SK-N-SH (cell line): ENCODE measurements around the gene PAPLN.

ENCODE experiments used
- CHD2 ChIP-seq: fragments of 150-350 bp; IDR thresholded peaks from 2 replicates; pipeline ENCODE4 v1.6.1; 2018; ENCODE audit warnings: low read length; ENCODE audit not compliant: partially characterized antibody
- CTCF ChIP-seq: fragments of 200-600 bp; sonication (generic); IDR thresholded peaks from 2 replicates; pipeline ENCODE4 v1.6.1; 2017; ENCODE audit warnings: antibody characterized with exemption, mild to moderate bottlenecking, moderate library complexity
- FOSL2 ChIP-seq: IDR thresholded peaks from 2 replicates; pipeline ENCODE4 v1.4.0; 2012; ENCODE audit warnings: low read depth, mild to moderate bottlenecking, moderate library complexity, borderline replicate concordance
- FOXM1 ChIP-seq: IDR thresholded peaks from 2 replicates; pipeline ENCODE4 v1.4.0; 2012; ENCODE audit warnings: low read depth, mild to moderate bottlenecking
- NFIC ChIP-seq: IDR thresholded peaks from 2 replicates; pipeline ENCODE4 v1.4.0; 2012; ENCODE audit warnings: borderline replicate concordance
- NRF1 ChIP-seq: IDR thresholded peaks from 2 replicates; pipeline ENCODE4 v1.6.1; 2012; ENCODE audit warnings: low read depth, mild to moderate bottlenecking, low read length
- POLR2AphosphoS5 ChIP-seq: IDR thresholded peaks from 2 replicates; pipeline ENCODE4 v1.6.1; 2012; ENCODE audit warnings: low read depth, low read length
- RAD21 ChIP-seq: IDR thresholded peaks from 2 replicates; pipeline ENCODE4 v1.6.1; 2012; ENCODE audit warnings: mild to moderate bottlenecking, low read length
- RXRA ChIP-seq: IDR thresholded peaks from 2 replicates; pipeline ENCODE4 v1.4.0; 2012; ENCODE audit warnings: low read depth, mild to moderate bottlenecking, borderline replicate concordance
- TAF1 ChIP-seq: IDR thresholded peaks from 2 replicates; pipeline ENCODE4 v1.6.1; 2012; ENCODE audit warnings: low read depth, mild to moderate bottlenecking, low read length, moderate library complexity, borderline replicate concordance
- USF2 ChIP-seq: fragments of 150-350 bp; IDR thresholded peaks from 2 replicates; pipeline ENCODE4 v1.6.1; 2017; ENCODE audit warnings: antibody characterized with exemption, low read length, low read depth, borderline replicate concordance
- YY1 ChIP-seq: IDR thresholded peaks from 2 replicates; pipeline ENCODE4 v1.4.0; 2012; ENCODE audit warnings: low read depth, mild to moderate bottlenecking
- TF ChIP-seq, protein P1 (sequence below): IDR thresholded peaks from 2 replicates; pipeline ENCODE4 v1.4.0; 2012; ENCODE audit warnings: low read depth
- TF ChIP-seq, protein P2 (sequence below): IDR thresholded peaks from 2 replicates; pipeline ENCODE4 v1.4.0; 2012; ENCODE audit warnings: low read depth, borderline replicate concordance

- no peak for TF ChIP-seq CTCF
- TF ChIP-seq FOXM1 = no peak
- TF ChIP-seq NFIC = no peak
- TF ChIP-seq USF2 = no peak
- TF ChIP-seq FOSL2 = no peak
- no peak for TF ChIP-seq POLR2AphosphoS5
- TF ChIP-seq NRF1 = no peak
- no peak for TF ChIP-seq TAF1
- no peak for TF ChIP-seq RAD21
- TF ChIP-seq, protein P1, sequence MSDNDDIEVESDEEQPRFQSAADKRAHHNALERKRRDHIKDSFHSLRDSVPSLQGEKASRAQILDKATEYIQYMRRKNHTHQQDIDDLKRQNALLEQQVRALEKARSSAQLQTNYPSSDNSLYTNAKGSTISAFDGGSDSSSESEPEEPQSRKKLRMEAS = no peak
- no peak for TF ChIP-seq YY1
- TF ChIP-seq, protein P2, sequence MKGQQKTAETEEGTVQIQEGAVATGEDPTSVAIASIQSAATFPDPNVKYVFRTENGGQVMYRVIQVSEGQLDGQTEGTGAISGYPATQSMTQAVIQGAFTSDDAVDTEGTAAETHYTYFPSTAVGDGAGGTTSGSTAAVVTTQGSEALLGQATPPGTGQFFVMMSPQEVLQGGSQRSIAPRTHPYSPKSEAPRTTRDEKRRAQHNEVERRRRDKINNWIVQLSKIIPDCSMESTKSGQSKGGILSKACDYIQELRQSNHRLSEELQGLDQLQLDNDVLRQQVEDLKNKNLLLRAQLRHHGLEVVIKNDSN = no peak
- no peak for TF ChIP-seq CHD2
- no peak for TF ChIP-seq RXRA
Measured at GRCh38 chr14:73203527-73203926, 33.8 kb upstream of the PAPLN start.
